ENCODE results near the gene OR52B4.
"Not testable (repeated sequence)": the region's sequence is repeated elsewhere in the genome, so short reads cannot be mapped to it uniquely, and the experiment has no call there.

Gene OR52B4

DNA sequence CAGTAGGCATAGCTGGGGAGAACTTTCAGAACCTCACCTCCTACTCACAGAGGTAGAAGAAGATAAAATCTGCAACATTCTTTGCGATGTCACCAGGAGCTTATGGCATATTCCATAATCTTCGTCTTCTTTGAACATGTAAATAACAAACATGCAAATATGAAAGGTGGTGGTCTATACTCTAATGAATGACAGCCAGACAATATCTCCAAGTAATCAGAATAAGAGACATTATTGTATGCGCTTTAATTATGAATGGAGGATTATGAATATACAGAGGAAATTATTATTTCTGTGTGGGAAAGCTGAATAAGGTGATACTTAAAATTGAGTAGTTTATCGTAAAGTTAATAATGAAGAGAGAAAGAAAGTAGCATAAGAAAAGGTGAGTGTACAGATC lies at the start of gene OR52B4:
Gene OR52B4, minus strand, starts transcription at position 101 of the 400 bp plus-strand sequence. Its CDS starts 91 bp downstream, at position 10.
- no peak for DNase-seq (ENCODE audit: low spot score)

DNA sequence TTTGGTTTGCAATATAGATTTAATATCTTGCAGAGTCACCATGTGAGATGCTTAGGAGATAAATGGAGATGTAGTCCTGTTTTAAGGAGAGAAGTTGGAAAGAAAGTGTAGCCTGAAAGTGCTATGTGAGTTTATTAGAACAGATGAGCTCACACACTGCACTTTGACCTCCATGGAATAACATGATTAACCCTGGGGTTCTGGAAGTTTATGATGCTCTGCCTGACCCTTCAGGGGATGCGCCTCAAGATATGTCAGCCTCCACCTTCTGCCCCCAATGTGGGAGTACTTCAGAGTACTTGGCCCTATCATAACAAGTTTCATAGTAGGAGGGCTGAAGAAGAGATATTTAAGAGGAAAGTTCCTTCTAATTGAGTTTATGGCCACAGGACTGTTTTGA lies 48.6 kb upstream of the OR52B4 start:
- DNase-seq (ENCODE audit: low spot score): no peak

DNA sequence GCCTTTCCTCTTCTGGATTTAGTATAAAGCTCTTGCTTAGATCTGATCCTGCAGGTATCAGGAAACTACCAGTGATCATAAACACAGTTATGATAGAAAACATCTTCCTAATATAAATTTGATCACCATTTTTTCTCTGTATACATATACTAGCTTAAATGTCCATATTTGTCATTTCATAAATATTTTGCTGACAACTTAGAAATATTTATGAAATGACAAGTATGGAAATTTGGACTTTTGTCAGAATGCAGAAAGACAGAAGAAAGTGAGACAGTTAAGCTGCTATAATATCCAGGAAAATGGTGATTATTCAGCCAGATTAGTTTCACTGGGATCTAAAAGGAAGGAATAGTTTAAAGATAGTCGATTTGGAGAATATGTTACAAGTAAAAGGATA lies 48.1 kb upstream of the OR52B4 start:
- no peak for DNase-seq (ENCODE audit: low spot score)

DNA sequence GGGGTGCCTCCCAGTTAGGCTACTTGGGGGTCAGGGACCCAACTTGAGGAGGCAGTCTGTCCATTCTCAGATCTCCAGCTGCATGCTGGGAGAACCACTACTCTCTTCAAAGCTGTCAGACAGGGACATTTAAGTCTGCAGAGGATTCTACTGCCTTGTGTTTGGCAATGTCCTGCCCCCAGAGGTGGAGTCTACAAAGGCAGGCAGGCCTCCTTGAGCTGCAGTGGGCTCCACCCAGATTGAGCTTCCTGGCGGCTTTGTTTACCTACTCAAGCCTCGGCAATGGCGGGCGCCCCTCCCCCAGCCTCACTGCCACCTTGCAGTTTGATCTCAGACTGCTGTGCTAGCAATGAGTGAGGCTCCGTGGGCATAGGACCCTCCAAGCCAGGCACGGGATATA lies 38.0 kb upstream of the OR52B4 start:
- DNase-seq (ENCODE audit: low spot score): not testable (repeated sequence)

DNA sequence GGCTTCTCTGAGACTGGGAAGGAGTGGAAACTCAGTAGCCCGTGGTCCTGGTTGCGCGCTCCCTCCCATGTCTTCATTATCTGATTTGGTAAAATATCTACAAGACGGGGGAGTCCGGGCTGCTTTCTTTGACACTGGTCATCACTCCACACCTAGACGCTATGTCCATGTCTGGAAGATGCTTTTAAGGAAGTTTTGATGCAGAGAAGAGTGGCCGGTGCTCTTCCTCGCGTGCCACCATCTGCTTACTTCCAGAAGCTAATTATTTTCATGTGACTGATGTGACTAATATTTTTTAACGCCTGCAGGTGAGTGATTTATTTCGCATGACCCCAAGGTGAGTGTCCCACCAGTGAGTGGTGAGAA lies 25.7 kb upstream of the OR52B4 start:
- DNase-seq (ENCODE audit: low spot score): no peak

DNA sequence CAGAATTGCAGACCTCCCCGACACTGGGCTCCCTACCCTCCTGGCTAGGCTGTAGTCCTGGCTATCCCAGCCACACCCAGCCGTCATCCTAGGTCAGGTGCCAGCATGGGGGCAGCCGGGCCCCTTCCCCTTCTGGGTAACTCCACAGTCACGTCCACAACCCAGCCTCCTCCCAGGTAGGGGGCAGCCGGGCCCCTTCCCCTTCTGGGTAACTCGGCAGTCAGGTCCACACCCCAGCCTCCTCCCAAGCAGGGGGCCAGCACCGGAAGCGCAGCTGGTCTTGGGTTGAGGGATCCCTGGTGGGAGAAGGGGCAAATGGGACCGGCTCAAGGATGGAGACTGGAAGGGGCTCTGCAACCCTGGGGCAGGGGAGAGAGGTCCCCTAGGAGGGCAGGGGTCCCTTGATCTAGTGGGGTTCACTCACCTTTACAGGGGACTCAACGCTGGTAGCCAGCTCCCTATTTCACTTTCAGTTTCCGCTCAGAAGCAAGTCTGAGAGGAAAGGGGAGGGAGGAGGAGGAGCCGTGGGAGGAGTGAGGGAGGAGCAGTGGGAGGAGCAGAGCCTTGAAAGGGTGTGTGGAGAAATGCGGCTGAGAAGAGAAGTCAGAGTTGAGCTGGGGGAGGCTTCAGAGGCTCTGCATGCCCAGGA lies 25.1 kb upstream of the OR52B4 start, which contains the start of gene TRIM21:
Gene TRIM21, minus strand, starts transcription at position 494 of the 649 bp plus-strand sequence. CDS start 3,293 bp downstream, outside the sequence.
- peak; percentile 84 for DNase-seq (ENCODE audit: low spot score)

DNA sequence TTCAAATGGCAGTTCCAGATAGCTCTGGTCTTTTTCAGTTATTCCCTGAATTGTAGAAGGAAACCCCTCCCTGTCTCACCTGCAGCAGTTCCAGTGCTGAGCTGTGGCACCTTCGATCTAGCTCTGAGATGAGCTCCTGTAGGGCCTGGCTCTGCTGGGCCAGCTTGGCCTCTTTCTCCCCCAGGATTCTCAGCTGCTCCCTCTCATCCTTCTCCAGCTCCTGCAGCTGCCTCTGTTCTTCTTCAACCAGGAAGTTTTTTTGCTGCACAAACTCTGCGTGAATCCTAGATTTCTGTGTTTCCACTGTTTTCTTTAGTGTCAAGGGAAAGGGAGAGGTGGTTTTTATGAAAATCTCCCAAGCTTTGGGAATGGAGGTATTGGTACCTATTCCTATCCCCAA lies 20.0 kb upstream of the OR52B4 start:
- DNase-seq (ENCODE audit: low spot score): no peak

DNA sequence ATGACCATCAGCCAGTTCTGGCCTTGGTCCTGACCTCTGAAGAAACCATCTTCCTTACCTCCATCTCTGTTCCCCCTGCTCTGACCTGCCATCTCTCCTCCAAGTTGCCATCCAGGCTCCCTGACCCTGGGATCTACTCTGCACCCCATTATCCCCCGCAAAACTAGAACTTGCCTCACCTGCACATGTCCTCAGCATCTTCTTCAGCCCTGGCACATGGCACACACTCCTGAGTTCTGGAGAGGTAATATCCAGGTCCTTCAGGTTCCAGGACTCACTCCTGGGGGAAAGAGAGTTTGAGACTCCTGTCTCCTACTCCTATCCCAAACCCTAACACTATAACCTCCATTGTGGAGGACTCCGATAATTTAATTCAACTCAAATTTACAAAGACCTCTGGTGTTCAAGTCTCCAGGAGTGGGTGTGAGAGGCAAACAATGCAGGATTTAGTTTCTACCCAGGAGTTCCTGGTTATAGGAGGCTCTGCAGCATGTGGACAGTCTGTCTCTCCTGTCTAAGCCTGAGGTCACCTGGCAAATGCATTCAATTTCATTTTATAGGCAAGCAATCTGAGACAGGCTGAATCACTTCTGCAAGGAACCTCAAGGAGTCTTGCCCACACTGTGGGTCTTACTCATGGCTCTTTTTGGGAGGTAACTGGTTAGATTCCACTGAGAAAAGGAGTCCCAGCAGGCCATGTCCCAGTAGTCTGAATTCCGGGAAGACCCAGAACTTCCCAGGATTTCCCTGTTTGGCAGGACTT lies 18.0 kb upstream of the OR52B4 start:
- DNase-seq (ENCODE audit: low spot score): no peak

DNA sequence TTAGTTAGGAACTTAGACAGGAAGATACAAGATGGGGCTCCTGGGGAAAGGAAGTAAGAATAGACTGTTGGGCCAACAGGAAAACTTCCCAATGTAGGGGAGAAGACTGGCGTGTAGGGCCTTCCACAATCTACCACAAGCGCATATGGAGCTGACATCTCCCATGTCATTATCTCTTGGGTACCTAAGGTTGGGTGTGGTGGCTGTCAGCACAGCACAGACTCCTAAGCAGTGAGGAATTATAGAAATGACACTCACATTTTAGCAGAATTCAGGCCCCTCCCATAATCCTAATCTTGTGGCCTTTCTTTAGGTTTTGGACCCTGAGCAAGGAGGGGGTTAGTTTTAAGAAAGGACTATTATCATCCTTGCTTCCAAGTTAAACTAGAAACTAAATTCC lies 13.7 kb upstream of the OR52B4 start:
- DNase-seq (ENCODE audit: low spot score): no peak

DNA sequence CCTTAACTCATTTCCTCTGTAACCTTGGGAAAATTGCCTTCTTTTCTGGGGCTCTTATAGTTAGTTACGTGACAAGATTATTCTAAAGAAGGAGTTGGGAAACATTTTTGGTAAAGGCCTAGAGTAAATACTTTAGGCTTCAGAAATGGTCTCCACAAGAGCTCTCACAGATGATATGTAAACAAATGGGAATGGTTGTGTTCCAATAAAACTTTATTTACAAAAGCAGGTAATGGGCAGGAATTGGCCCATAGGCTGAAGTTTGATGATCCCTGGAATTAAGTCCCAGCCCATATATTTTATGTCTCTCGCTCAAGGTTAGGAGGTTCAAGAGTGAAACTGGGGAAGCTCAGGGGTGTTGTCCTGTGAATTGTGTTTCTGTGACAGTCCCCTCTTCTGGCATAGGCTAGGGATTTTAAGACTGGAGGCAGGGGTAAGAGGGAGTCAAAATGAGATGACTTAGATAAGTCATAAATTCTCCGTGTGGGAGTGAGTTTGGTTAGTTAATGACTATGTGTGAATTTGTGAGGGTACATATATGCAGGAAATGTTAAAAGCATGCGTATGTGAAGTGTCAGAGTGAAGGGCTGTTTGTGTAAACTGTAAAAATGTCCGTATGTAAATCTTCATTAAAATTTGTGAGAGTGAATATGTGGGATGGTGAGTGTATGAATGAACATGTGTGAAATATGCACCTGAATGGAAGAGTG lies 7.4 kb upstream of the OR52B4 start:
- DNase-seq (ENCODE audit: low spot score): no peak

DNA sequence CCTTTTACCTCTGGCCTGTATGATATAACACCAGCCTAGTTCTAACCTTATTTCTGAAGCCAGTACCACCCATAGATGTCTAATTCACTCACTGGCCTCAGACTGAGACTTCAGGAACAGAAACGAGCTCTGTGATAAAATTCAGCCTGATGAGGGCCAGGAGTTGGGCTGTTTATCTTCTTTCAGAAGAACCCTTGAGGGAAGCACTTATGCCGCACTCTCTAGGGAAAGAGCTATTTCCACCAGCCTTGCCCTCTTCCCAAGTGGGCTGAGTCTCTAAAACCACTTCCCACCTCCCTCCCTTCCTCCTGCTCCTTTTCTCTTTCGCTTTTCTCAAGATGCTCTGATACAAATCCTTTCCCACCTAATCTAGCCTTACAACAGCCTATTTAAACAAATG lies 2.0 kb upstream of the OR52B4 start:
- DNase-seq (ENCODE audit: low spot score): no peak

DNA sequence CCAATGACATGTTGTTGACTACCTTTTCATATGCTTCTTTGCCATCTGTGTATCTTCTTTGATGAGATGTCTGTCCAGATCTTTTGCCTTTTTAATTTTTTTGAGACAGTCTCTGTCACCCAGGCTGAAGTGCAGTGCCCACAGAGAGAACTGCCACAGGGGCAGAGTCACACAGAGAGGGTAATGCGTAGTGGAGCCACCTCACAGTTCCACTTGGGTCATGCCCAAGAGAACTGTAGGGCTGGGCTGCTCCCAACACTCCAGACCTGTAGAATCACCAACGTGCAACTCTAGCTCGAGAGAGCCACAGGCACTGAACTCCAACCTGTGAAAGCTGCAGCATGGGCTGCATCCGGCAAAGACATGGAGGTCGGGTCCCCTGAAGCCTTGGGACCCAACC lies 20.0 kb downstream of the OR52B4 start:
- not testable (repeated sequence) for DNase-seq (ENCODE audit: low spot score)

DNA sequence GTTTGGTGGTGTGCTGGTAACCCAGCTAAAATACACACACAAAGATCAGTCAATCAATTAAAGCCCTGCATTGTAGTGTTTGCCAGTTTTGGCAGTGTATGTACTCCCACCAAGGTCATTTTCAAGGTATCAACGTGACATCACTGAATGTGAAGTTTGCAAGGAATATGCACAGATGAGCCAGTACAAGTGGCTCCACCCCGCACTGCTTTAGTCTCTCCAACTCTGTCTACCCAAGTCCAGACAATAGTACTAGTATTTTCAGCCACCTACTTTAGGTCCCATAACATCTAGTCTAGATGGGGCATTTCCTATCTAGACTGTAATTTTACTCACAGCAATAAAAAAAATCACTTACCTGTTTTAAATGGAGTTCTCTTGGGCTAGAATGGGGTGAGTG lies 22.8 kb downstream of the OR52B4 start:
- DNase-seq (ENCODE audit: low spot score): not testable (repeated sequence)

DNA sequence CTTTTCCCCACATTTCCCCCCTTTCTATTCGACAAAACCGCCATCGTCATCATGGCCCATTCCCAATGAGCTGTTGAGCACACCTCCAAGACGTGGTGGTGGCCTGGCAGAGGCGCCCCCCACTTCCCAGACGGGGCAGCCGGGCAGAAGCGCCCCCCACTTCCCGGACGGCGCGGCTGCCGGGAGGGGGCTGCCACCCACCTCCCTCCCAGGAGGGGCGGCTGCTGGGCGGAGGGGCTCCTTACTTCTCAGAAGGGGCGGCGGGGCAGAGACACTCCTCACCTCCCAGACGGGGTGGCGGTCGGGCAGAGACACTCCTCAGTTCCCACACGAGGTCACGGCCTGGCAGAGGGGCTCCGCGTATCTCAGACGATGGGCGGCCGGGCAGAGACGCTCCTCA lies 33.8 kb downstream of the OR52B4 start:
- DNase-seq (ENCODE audit: low spot score): not testable (repeated sequence)
